SK-N-SH (cell line): ENCODE data around the gene R3HDM2. TPM values are rescaled to one million over a fixed set of nuclear protein-coding genes. Genes with fewer than 3 reads are reported as not detected.

Experiments
- CTCF ChIA-PET: fragments of 300-600, 350-600 bp; formaldehyde crosslinking; extraction: SDS; loops from one replicate; lab custom pipeline; 2021; lab: Yijun Ruan, JAX
- POLR2A ChIA-PET: fragments of 350-600 bp; sonication (Branson Sonifier 250); formaldehyde crosslinking; extraction: SDS; loops from one replicate; lab custom pipeline; 2020; ENCODE audit warnings: antibody characterized with exemption, inconsistent platforms; lab: Yijun Ruan, JAX
- DNase-seq: peaks from one replicate; pipeline ENCODE4 v3.0.0; 2012
- H2AFZ ChIP-seq: fragments of 200-600 bp; sonication (generic); 2 replicates; pipeline ENCODE4 v1.8.1; 2016; ENCODE audit warnings: antibody characterized with exemption, mild to moderate bottlenecking, low read depth
- H3F3A ChIP-seq: fragments of 200-600 bp; sonication (generic); replicated peaks from 2 replicates; pipeline ENCODE3; 2016; ENCODE audit warnings: antibody characterized with exemption, mild to moderate bottlenecking; ENCODE audit not compliant: insufficient read depth
- H3K27ac ChIP-seq, 2 experiments: fragments of 200-500 bp in 1 of 2; fragments of 200-600 bp in 1 of 2; sonication (Bioruptor generic) in 1 of 2; sonication (generic), shearing (Covaris generic) in 1 of 2; 2 replicates each; pipeline versions ENCODE4 v1.5.1 to v1.6.1; 2014 to 2016; ENCODE audit warnings: low read depth in 2 of 2, inconsistent platforms in 1 of 2, low read length in 1 of 2, mild to moderate bottlenecking in 1 of 2, mixed read lengths in 1 of 2
- H3K27me3 ChIP-seq: fragments of 200-600 bp; sonication (generic), shearing (Covaris generic); 2 replicates; pipeline ENCODE4 v1.6.1; 2016; ENCODE audit warnings: mixed run types; ENCODE audit not compliant: insufficient read depth
- H3K36me3 ChIP-seq, 2 experiments: fragments of 200-500 bp in 1 of 2; fragments of 200-600 bp in 1 of 2; sonication (Bioruptor generic) in 1 of 2; sonication (generic) in 1 of 2; replicated peaks in 1 of 2; 2 replicates each; pipeline versions ENCODE3 to v1.5.1; 2014 to 2016; ENCODE audit warnings: low read length in 1 of 2, mild to moderate bottlenecking in 1 of 2; ENCODE audit not compliant: insufficient read depth in 2 of 2, control insufficient read depth in 1 of 2
- H3K4me1 ChIP-seq, 2 experiments: fragments of 200-500 bp in 1 of 2; fragments of 200-600 bp in 1 of 2; sonication (Bioruptor generic) in 1 of 2; sonication (generic), shearing (Covaris generic) in 1 of 2; 2 replicates each; pipeline versions ENCODE4 v1.5.1 to v1.6.1; 2014 to 2016; ENCODE audit warnings: low read depth in 1 of 2, low read length in 1 of 2, mixed run types in 1 of 2; ENCODE audit not compliant: insufficient read depth in 2 of 2, control insufficient read depth in 1 of 2
- H3K4me2 ChIP-seq: fragments of 200-600 bp; sonication (generic), shearing (Covaris generic); 2 replicates; pipeline ENCODE4 v1.6.1; 2017; ENCODE audit warnings: mixed run types
- H3K4me3 ChIP-seq, 2 experiments: fragments of 200-500 bp in 1 of 2; fragments of 200-600 bp in 1 of 2; sonication (Bioruptor generic) in 1 of 2; sonication (generic), shearing (Covaris generic) in 1 of 2; 2 replicates each; pipeline versions ENCODE4 v1.5.1 to v1.8.1; 2014 to 2016; ENCODE audit warnings: low read depth in 2 of 2, inconsistent platforms in 1 of 2, low read length in 1 of 2, mild to moderate bottlenecking in 1 of 2, mixed read lengths in 1 of 2, moderate library complexity in 1 of 2
- H3K79me2 ChIP-seq: fragments of 200-600 bp; sonication (generic); 2 replicates; pipeline ENCODE4 v1.8.1; 2017; ENCODE audit warnings: mild to moderate bottlenecking; ENCODE audit not compliant: insufficient read depth
- H3K9ac ChIP-seq: fragments of 200-600 bp; sonication (generic); 2 replicates; pipeline ENCODE4 v1.6.1; 2017; ENCODE audit warnings: mixed run types
- H3K9me2 ChIP-seq: fragments of 200-600 bp; sonication (generic); 2 replicates; pipeline ENCODE4 v1.6.1; 2017; ENCODE audit warnings: mixed run types
- H3K9me3 ChIP-seq: fragments of 200-600 bp; sonication (generic); 2 replicates; pipeline ENCODE4 v1.6.1; 2017; ENCODE audit warnings: mixed run types, mild to moderate bottlenecking, moderate library complexity
- H4K20me1 ChIP-seq: fragments of 200-600 bp; sonication (generic); 2 replicates; pipeline ENCODE4 v1.6.1; 2017; ENCODE audit warnings: mild to moderate bottlenecking, mixed run types; ENCODE audit not compliant: insufficient read depth
- CTCF ChIP-seq: fragments of 200-600 bp; sonication (generic); IDR thresholded peaks from 2 replicates; pipeline ENCODE4 v1.6.1; 2017; ENCODE audit warnings: antibody characterized with exemption, mild to moderate bottlenecking, moderate library complexity
- EP300 ChIP-seq, 2 experiments: IDR thresholded peaks; 2 replicates each; pipeline versions ENCODE4 v1.4.0 to v1.6.1; 2012; ENCODE audit warnings: borderline replicate concordance in 1 of 2, low read depth in 1 of 2, low read length in 1 of 2
- EZH2phosphoT487 ChIP-seq: fragments of 200-600 bp; sonication (generic); IDR thresholded peaks from 2 replicates; pipeline ENCODE4 v1.6.1; 2017; ENCODE audit warnings: low read depth, mixed run types, mild to moderate bottlenecking, antibody characterized with exemption, moderate library complexity, borderline replicate concordance
- FOSL2 ChIP-seq: IDR thresholded peaks from 2 replicates; pipeline ENCODE4 v1.4.0; 2012; ENCODE audit warnings: low read depth, mild to moderate bottlenecking, moderate library complexity, borderline replicate concordance
- FOXM1 ChIP-seq: IDR thresholded peaks from 2 replicates; pipeline ENCODE4 v1.4.0; 2012; ENCODE audit warnings: low read depth, mild to moderate bottlenecking
- GABPA ChIP-seq: IDR thresholded peaks from 2 replicates; pipeline ENCODE4 v1.4.0; 2012; ENCODE audit warnings: low read depth, mild to moderate bottlenecking
- IRF3 ChIP-seq: fragments of 150-350 bp; IDR thresholded peaks from 2 replicates; pipeline ENCODE4 v1.6.1; 2016; ENCODE audit warnings: mild to moderate bottlenecking, low read depth, low read length
- JUND ChIP-seq: IDR thresholded peaks from 2 replicates; pipeline ENCODE4 v1.4.0; 2012
- MAX ChIP-seq: IDR thresholded peaks from 2 replicates; pipeline ENCODE4 v1.4.0; 2012; ENCODE audit warnings: low read depth
- NFIC ChIP-seq: IDR thresholded peaks from 2 replicates; pipeline ENCODE4 v1.4.0; 2012; ENCODE audit warnings: borderline replicate concordance
- POLR2AphosphoS5 ChIP-seq: IDR thresholded peaks from 2 replicates; pipeline ENCODE4 v1.6.1; 2012; ENCODE audit warnings: low read depth, low read length
- RFX5 ChIP-seq: IDR thresholded peaks from 2 replicates; pipeline ENCODE4 v1.6.1; 2012; ENCODE audit warnings: mild to moderate bottlenecking, improper control_type of control experiment, low read length
- RXRA ChIP-seq: IDR thresholded peaks from 2 replicates; pipeline ENCODE4 v1.4.0; 2012; ENCODE audit warnings: low read depth, mild to moderate bottlenecking, borderline replicate concordance
- SIN3A ChIP-seq: IDR thresholded peaks from 2 replicates; pipeline ENCODE4 v1.6.1; 2012; ENCODE audit warnings: low read depth, mild to moderate bottlenecking, low read length, moderate library complexity, borderline replicate concordance
- TCF12 ChIP-seq: IDR thresholded peaks from 2 replicates; pipeline ENCODE4 v1.4.0; 2012
- TEAD4 ChIP-seq: IDR thresholded peaks from 2 replicates; pipeline ENCODE4 v1.4.0; 2012; ENCODE audit warnings: mild to moderate bottlenecking, borderline replicate concordance; ENCODE audit not compliant: insufficient read depth
- WGBS: methylation state at CpG from one replicate; pipeline ENCODE4 v1.1.6; 2017; ENCODE audit warnings: low lambda C conversion rate; 5-methylcytosine and 5-hydroxymethylcytosine counted together
- polyA plus RNA-seq, 3 experiments: library from polyadenylated mRNA; depleted of rRNA; stranded (reverse); fragments of >200 nt; gene quantifications; 2 replicates each; pipeline ENCODE4 v1.2.3, GENCODE V29; 2012

Gene R3HDM2
- polyA plus RNA-seq, 1 of the 3 experiments (the other 2 are of a cell fraction), result 23.1 TPM

GRCh38 chr12:57390174-57390573, 40.7 kb downstream of the R3HDM2 start (continued):
- TF ChIP-seq IRF3, result no peak
- TF ChIP-seq RXRA, result no peak
- no peak for TF ChIP-seq CTCF
- TF ChIP-seq SIN3A, result no peak

GRCh38 chr12:57389033-57389432, 41.8 kb downstream of the R3HDM2 start:
- H3K4me1 ChIP-seq, result peaks cover 0 to 11% of the 10 kb centered on the region in 2 experiments; a peak in 2 of 4 replicates
- H3K27ac ChIP-seq, result peak overlapping the region in 1 of 2 experiments; percentile 80; a peak in 2 of 4 replicates
- CTCF ChIA-PET, result interaction anchor here (1.5 to 1.8 kb wide), 2 partner anchors 64 to 70 kb away, joined by 3 to 4 read pairs; no protein-coding TSS in a partner anchor
- POLR2A ChIA-PET, result no interaction called here
- no peaks in the 10 kb centered on the region for H3K9me2 ChIP-seq
- peaks cover 0 to 8% of the 10 kb centered on the region in 2 experiments for H3K36me3 ChIP-seq
- peak overlapping the region; percentile 56 for H3K4me2 ChIP-seq
- no peaks in the 10 kb centered on the region for H3K27me3 ChIP-seq
- H3K4me3 ChIP-seq, result no peak overlapping the region
- 9% methylated on average over 3 of the region's 3 CpGs for WGBS
- H3K79me2 ChIP-seq, result peaks cover 26% of the 10 kb centered on the region; the same call in 1 of the 2 replicates
- H3K9ac ChIP-seq, result peak overlapping the region; percentile 20; the same call in 1 of the 2 replicates
- DNase-seq, result no peak
- no peaks in the 10 kb centered on the region for H4K20me1 ChIP-seq
- H2AFZ ChIP-seq, result no peak overlapping the region
- H3F3A ChIP-seq, result peaks cover 23% of the 10 kb centered on the region
- TF ChIP-seq POLR2AphosphoS5 (no peak; the same call in 1 of the 2 replicates), FOXM1 (no peak), MAX (no peak), RXRA (no peak), SIN3A (peak; percentile 39; the same call in 1 of the 2 replicates), GABPA (no peak), EZH2phosphoT487 (no peak), TEAD4 (no peak), RFX5 (no peak), JUND (peak; percentile 60), EP300 (IDR thresholded peaks at IDR 0.05; ENCODE audit: borderline replicate concordance in 1 of 2, low read depth in 1 of 2, low read length in 1 of 2) (peak in 1 of 2 experiments; percentile 60; a peak in 1 of 4 replicates), FOSL2 (peak; percentile 91), TCF12 (0 out of 2 replicates have a peak, but pooled peaks have one; percentile 34), NFIC (no peak)
- TF ChIP-seq, all 33 proteins: peak for 5
- H3K9me3 ChIP-seq, result no peaks in the 10 kb centered on the region
